Brain microvascular endothelial cell (primary cell): ENCODE measurements around the gene ABCG8.

Experiments
- DNase-seq: peaks from one replicate; pipeline ENCODE4 v3.0.0-alpha.2; 2020
- H3K27ac ChIP-seq: fragments of 250-450 bp; sonication (Bioruptor Pico); 2 replicates; pipeline ENCODE4 v1.5.1; 2020; ENCODE audit warnings: mild to moderate bottlenecking, moderate library complexity
- H3K27me3 ChIP-seq: fragments of 250-450 bp; sonication (Bioruptor Pico); replicated peaks from 2 replicates; pipeline ENCODE4 v1.5.1; 2020; ENCODE audit warnings: mild to moderate bottlenecking
- H3K36me3 ChIP-seq: fragments of 250-450 bp; sonication (Bioruptor Pico); replicated peaks from 2 replicates; pipeline ENCODE4 v1.5.1; 2020; ENCODE audit warnings: mild to moderate bottlenecking
- H3K4me3 ChIP-seq: 2 replicates; pipeline ENCODE4 v1.5.1; 2011; ENCODE audit warnings: low read depth, mild to moderate bottlenecking, control low read depth, low read length, moderate library complexity
- in situ Hi-C: cut with HindIII; loops from 2 replicates; pipeline ENCODE4 v1.10.0; 2017; ENCODE audit warnings: low sequenced_read_pairs, low pct_ligation_motif_present
- TF ChIP-seq, protein P1 (sequence below): IDR thresholded peaks from 2 replicates; pipeline ENCODE4 v1.5.1; 2011; ENCODE audit warnings: low read depth, mild to moderate bottlenecking, moderate library complexity, low read length, control low read depth, inconsistent platforms; ENCODE audit errors: missing control alignments

ABCG8 gene

DNA sequence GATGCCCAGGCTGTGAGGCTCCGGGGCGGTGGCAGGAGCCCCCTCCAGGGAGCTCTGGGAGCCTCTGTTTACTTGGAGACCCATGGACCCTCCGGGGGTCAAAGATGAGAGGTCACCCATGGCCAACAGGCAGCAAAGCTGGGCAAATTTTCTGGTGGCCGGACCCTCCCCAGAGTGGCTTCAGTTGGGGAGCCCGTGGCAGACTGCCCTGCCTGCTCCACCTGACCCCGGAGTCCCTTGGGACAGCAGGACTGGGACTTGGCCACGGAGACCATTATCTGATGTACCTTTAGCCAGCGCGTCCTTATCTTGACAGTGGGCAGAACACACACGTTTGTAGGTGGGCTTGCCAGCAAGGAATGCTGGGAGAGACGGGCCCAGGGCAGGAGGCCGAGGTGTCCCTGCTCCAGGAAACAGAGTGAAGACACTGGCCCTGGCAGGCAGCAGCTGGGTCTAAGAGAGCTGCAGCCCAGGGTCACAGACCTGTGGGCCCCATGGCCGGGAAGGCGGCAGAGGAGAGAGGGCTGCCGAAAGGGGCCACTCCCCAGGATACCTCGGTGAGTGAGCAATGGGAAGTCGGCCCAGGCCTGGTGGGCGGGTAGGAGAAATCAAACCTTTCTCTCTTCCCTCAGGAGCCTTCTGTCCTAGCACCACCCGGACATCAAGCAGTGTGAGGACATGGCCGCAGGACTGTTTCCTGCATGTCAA is at the start of gene ABCG8, which contains the start of gene ABCG5:
Gene ABCG8, plus strand, starts transcription at position 412 of the 708 bp plus-strand sequence. Its CDS starts 83 bp downstream, at position 495.
Gene ABCG5, minus strand, starts transcription at position 280 of the 708 bp plus-strand sequence. Its CDS starts 160 bp downstream, at position 120.
- no peak for DNase-seq
- Histone ChIP-seq H3K27me3 (no peaks in the 10 kb centered on the region), H3K36me3 (no peaks in the 10 kb centered on the region), H3K4me3 (no peak within 1 kb of the TSS), H3K27ac (no peak within 1 kb of the TSS)
- TF ChIP-seq, protein P1, sequence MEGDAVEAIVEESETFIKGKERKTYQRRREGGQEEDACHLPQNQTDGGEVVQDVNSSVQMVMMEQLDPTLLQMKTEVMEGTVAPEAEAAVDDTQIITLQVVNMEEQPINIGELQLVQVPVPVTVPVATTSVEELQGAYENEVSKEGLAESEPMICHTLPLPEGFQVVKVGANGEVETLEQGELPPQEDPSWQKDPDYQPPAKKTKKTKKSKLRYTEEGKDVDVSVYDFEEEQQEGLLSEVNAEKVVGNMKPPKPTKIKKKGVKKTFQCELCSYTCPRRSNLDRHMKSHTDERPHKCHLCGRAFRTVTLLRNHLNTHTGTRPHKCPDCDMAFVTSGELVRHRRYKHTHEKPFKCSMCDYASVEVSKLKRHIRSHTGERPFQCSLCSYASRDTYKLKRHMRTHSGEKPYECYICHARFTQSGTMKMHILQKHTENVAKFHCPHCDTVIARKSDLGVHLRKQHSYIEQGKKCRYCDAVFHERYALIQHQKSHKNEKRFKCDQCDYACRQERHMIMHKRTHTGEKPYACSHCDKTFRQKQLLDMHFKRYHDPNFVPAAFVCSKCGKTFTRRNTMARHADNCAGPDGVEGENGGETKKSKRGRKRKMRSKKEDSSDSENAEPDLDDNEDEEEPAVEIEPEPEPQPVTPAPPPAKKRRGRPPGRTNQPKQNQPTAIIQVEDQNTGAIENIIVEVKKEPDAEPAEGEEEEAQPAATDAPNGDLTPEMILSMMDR, result no peak
- in situ Hi-C loops, result no loop called here

DNA sequence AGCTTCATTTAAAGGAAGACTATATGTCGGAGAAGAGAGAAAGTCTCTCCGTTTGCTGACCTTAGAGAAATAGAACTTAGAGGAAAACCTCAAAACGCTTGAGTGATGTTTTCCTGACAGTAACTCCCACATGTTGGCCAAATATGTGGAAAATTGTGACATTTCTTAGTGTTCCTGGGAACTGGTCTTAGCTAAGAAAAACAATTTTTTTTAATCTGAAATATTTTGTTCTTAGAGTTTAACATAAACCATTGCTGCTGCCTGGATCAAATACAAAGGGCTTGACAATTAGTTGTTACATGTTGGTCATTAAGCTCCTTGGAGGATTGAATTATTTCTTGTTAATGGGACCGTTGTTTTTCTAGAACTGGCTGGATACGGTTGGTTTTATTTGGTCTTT is 48.6 kb upstream of the ABCG8 start:
- Histone ChIP-seq H3K27ac (no peak overlapping the region), H3K27me3 (no peaks in the 10 kb centered on the region), H3K4me3 (no peak overlapping the region), H3K36me3 (no peaks in the 10 kb centered on the region)
- in situ Hi-C loops, result no loop called here
- DNase-seq, result no peak
- TF ChIP-seq, protein P1, result no peak

DNA sequence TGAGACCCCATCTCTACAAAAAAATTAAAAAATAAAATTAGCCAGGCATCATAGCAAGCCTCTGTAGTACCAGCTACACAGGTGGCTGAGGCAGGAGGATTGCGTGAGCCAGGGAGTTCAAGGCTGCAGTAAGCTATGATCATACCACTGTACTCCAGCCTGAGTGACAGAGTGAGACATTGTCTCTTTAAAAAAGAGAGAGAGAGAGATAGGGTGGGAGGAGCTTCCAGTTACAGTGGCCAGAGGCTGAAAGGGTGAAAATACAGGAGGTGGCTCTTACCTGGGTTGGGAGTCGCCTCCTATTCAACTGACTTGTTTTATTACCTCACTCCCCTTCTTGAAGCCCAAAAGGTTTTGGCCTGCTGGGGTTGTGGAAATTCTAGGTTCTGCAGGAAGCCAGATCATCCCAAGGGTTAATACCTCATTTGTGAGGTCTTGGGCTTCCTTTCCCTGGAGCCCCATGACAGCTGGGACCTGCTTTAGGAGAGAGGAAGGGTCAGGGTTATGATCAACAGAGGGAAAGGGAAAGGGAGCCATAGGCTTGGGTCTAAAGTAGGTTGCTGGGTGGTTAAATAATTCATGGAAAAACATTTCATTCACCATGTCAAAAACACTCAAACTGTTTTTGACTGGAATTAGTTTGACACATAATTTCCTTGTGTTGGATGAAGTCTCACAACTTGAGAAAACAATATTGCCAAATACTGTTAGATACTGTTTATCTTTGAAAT is 47.6 kb upstream of the ABCG8 start:
- DNase-seq, result no peak
- Histone ChIP-seq H3K27ac (no peak overlapping the region), H3K27me3 (no peaks in the 10 kb centered on the region), H3K36me3 (no peaks in the 10 kb centered on the region), H3K4me3 (no peak overlapping the region)
- TF ChIP-seq, protein P1, result no peak
- in situ Hi-C loops, result no loop called here

DNA sequence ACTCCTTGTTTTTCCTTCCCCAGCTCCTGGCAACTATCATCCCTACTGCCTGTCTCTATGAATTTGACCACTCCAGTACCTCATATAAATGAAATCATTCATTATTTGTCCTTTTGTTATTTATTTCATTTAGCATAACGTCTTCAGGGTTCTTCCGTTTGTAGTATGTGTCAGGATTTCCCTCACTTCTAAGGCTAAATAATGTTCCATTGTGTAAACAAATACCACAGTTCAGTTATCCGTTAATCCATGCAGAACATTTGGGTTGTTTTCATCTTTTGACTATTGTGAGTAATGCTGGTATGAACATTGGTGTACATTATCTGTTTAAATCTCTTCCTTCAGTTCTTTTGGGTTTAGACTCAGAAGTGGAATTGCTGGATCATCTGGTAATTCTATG is 46.1 kb upstream of the ABCG8 start:
- no peak overlapping the region for H3K27ac ChIP-seq
- H3K4me3 ChIP-seq, result no peak overlapping the region
- in situ Hi-C loops, result no loop called here
- TF ChIP-seq, protein P1, result no peak
- H3K36me3 ChIP-seq, result no peaks in the 10 kb centered on the region
- H3K27me3 ChIP-seq, result no peaks in the 10 kb centered on the region
- no peak for DNase-seq

DNA sequence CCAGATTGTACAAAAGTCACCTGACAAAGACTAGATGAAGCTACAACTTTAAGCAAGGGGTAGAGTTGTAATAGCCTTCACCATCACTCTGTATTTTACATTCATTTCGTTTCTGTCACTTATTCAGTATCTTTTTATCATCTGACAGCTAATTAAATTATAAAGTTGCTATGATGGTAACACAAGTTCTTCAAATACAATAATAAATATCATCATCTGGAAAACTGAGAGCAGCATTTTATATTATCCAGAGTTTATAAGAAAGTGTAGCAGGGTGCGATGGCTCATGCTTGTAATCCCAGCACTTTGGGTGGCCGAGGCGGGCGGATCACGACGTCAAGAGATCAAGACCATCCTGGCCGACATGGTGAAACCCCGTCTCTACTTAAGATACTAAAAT is 43.8 kb upstream of the ABCG8 start:
- Histone ChIP-seq H3K36me3 (no peaks in the 10 kb centered on the region), H3K4me3 (no peak overlapping the region), H3K27me3 (no peaks in the 10 kb centered on the region), H3K27ac (no peak overlapping the region)
- in situ Hi-C loops, result no loop called here
- no peak for DNase-seq
- TF ChIP-seq, protein P1, result no peak
